Left renal cortex interstitium (tissue), 4 donors: ENCODE data around the gene BTBD8. TPM values are rescaled to one million over a fixed set of nuclear protein-coding genes. Genes with fewer than 3 reads are reported as not detected.

ENCODE experiments used
- DNase-seq, 4 donors: peaks; one replicate each; pipeline ENCODE4 v3.0.0-alpha.2; 2013; ENCODE audit warnings: low read depth in 4 of 4, low spot score in 2 of 4, missing footprints in 1 of 4
- polyA plus RNA-seq, 4 donors: library from polyadenylated mRNA; unstranded; fragments of 120-200 nt; gene quantifications; one replicate each; pipeline ENCODE4 v1.2.1, GENCODE V29; 2013; ENCODE audit not compliant: insufficient read length in 4 of 4

BTBD8 gene
- polyA plus RNA-seq, 4 donors, result 5.2 to 9.4 (median 6.2) TPM

- DNase-seq, result no peak
These were observed 7.4 kb downstream of the BTBD8 start for GRCh38 chr1:92087542-92087941.

GRCh38 chr1:92091625-92092024 lies 11.5 kb downstream of the BTBD8 start:
- DNase-seq, result no peak

- no peak for DNase-seq
These were observed 13.9 kb downstream of the BTBD8 start for GRCh38 chr1:92094090-92094489.

- DNase-seq, result no peak
These were observed 14.4 kb downstream of the BTBD8 start for GRCh38 chr1:92094595-92094994.

- no peak for DNase-seq
These were observed 15.7 kb downstream of the BTBD8 start for GRCh38 chr1:92095874-92096273.

GRCh38 chr1:92096317-92096716 lies 16.2 kb downstream of the BTBD8 start:
- no peak for DNase-seq

- DNase-seq, result no peak
These were observed 25.5 kb downstream of the BTBD8 start for GRCh38 chr1:92105546-92106081.

- no peak for DNase-seq
These were observed 28.5 kb downstream of the BTBD8 start for GRCh38 chr1:92108631-92109030.

- DNase-seq, result no peak
These were observed 37.4 kb downstream of the BTBD8 start for GRCh38 chr1:92117526-92117925.

GRCh38 chr1:92118826-92119225 lies 38.7 kb downstream of the BTBD8 start:
- no peak for DNase-seq

- DNase-seq, result no peak
These were observed 43.7 kb downstream of the BTBD8 start for GRCh38 chr1:92123868-92124267.

- DNase-seq, result no peak
These were observed 45.1 kb downstream of the BTBD8 start for GRCh38 chr1:92125204-92125603.

- no peak for DNase-seq
These were observed 45.9 kb downstream of the BTBD8 start for GRCh38 chr1:92126088-92126487.

GRCh38 chr1:92134331-92134730 lies 54.2 kb downstream of the BTBD8 start:
- DNase-seq, result no peak

GRCh38 chr1:92136341-92136740 lies 56.2 kb downstream of the BTBD8 start:
- DNase-seq, result no peak

- no peak for DNase-seq
These were observed 74.8 kb downstream of the BTBD8 start for GRCh38 chr1:92154934-92155333.

- no peak for DNase-seq
These were observed 79.4 kb downstream of the BTBD8 start for GRCh38 chr1:92159593-92159992.

GRCh38 chr1:92165389-92165788 lies 85.2 kb downstream of the BTBD8 start:
- no peak for DNase-seq

GRCh38 chr1:92167151-92167550 lies 87.0 kb downstream of the BTBD8 start:
- DNase-seq, result no peak

- DNase-seq, result no peak
These were observed 88.5 kb downstream of the BTBD8 start for GRCh38 chr1:92168657-92169056.

- no peak for DNase-seq
These were observed 89.3 kb downstream of the BTBD8 start for GRCh38 chr1:92169214-92170005.

- no peak for DNase-seq
These were observed 104.5 kb downstream of the BTBD8 start for GRCh38 chr1:92184632-92185031.
